H9 (cell line): ENCODE data around the gene KIT. TPM values are rescaled to one million over a fixed set of nuclear protein-coding genes. Genes with fewer than 3 reads are reported as not detected.

Experiments
- DNase-seq: peaks from one replicate; pipeline ENCODE4 v3.0.0-alpha.2; 2017
- H2AFZ ChIP-seq: one replicate; pipeline ENCODE4 v1.6.1; 2013; ENCODE audit warnings: mild to moderate bottlenecking, low read length, control low read depth, moderate library complexity
- H2AK5ac ChIP-seq: 2 replicates; pipeline ENCODE4 v1.6.1; 2013; ENCODE audit warnings: low read length, control low read depth, mixed read lengths; ENCODE audit not compliant: insufficient read length
- H2BK120ac ChIP-seq: one replicate; pipeline ENCODE4 v1.6.1; 2013; ENCODE audit warnings: low read depth, mild to moderate bottlenecking, low read length, control low read depth, inconsistent platforms; ENCODE audit not compliant: poor library complexity, severe bottlenecking
- H2BK12ac ChIP-seq: 2 replicates; pipeline ENCODE4 v1.6.1; 2013; ENCODE audit warnings: low read length, control low read depth, mixed read lengths, low read depth; ENCODE audit not compliant: insufficient read length
- H2BK15ac ChIP-seq: 2 replicates; pipeline ENCODE4 v1.6.1; 2013; ENCODE audit warnings: low read depth, low read length, control low read depth
- H2BK20ac ChIP-seq: one replicate; pipeline ENCODE4 v1.6.1; 2013; ENCODE audit warnings: low read depth, mild to moderate bottlenecking, low read length, control low read depth, inconsistent platforms; ENCODE audit not compliant: poor library complexity, severe bottlenecking
- H2BK5ac ChIP-seq: 2 replicates; pipeline ENCODE4 v1.6.1; 2013; ENCODE audit warnings: low read length, control low read depth, mixed read lengths; ENCODE audit not compliant: insufficient read length
- H3K14ac ChIP-seq: 2 replicates; pipeline ENCODE4 v1.6.1; 2013; ENCODE audit warnings: low read length, control low read depth; ENCODE audit not compliant: insufficient read depth
- H3K18ac ChIP-seq: 2 replicates; pipeline ENCODE4 v1.6.1; 2013; ENCODE audit warnings: low read depth, mild to moderate bottlenecking, mixed read lengths, low read length, control low read depth; ENCODE audit not compliant: insufficient read length
- H3K23ac ChIP-seq: 2 replicates; pipeline ENCODE4 v1.6.1; 2013; ENCODE audit warnings: low read length, control low read depth, mixed read lengths, low read depth; ENCODE audit not compliant: insufficient read length
- H3K23me2 ChIP-seq: 2 replicates; pipeline ENCODE4 v1.6.1; 2013; ENCODE audit warnings: low read depth, mild to moderate bottlenecking, mixed read lengths, low read length, control low read depth; ENCODE audit not compliant: insufficient read length, poor library complexity, severe bottlenecking
- H3K27ac ChIP-seq: 2 replicates; pipeline ENCODE4 v1.5.1; 2013; ENCODE audit warnings: low read length, control low read depth, mixed read lengths, low read depth; ENCODE audit not compliant: insufficient read length
- H3K27me3 ChIP-seq: 2 replicates; pipeline ENCODE4 v1.6.1; 2013; ENCODE audit warnings: low read length, control low read depth, inconsistent platforms; ENCODE audit not compliant: insufficient read depth
- H3K4ac ChIP-seq: 2 replicates; pipeline ENCODE4 v1.6.1; 2013; ENCODE audit warnings: low read depth, mild to moderate bottlenecking, control low read depth, inconsistent platforms, low read length, moderate library complexity
- H3K4me1 ChIP-seq: 2 replicates; pipeline ENCODE4 v1.6.1; 2013; ENCODE audit warnings: low read length, control low read depth, inconsistent platforms; ENCODE audit not compliant: insufficient read depth
- H3K4me2 ChIP-seq: 2 replicates; pipeline ENCODE4 v1.6.1; 2013; ENCODE audit warnings: low read length, control low read depth, mixed read lengths; ENCODE audit not compliant: insufficient read length, insufficient read depth
- H3K56ac ChIP-seq: 2 replicates; pipeline ENCODE4 v1.6.1; 2013; ENCODE audit warnings: low read depth, mild to moderate bottlenecking, mixed read lengths, low read length, control low read depth; ENCODE audit not compliant: insufficient read length
- H3K79me1 ChIP-seq: 2 replicates; pipeline ENCODE4 v1.6.1; 2013; ENCODE audit warnings: low read depth, mild to moderate bottlenecking, moderate library complexity, low read length, control low read depth, inconsistent platforms; ENCODE audit not compliant: insufficient read depth, poor library complexity, severe bottlenecking
- H3K79me2 ChIP-seq: 2 replicates; pipeline ENCODE4 v1.6.1; 2013; ENCODE audit warnings: low read length, control low read depth, inconsistent platforms; ENCODE audit not compliant: insufficient read depth
- H3K9ac ChIP-seq: 2 replicates; pipeline ENCODE4 v1.6.1; 2013; ENCODE audit warnings: low read length, control low read depth, mixed read lengths; ENCODE audit not compliant: insufficient read length; ENCODE audit errors: extremely low read depth
- H3K9me3 ChIP-seq: one replicate; pipeline ENCODE4 v1.6.1; 2013; ENCODE audit warnings: low read depth, low read length, inconsistent platforms; ENCODE audit not compliant: control insufficient read depth
- H3T11ph ChIP-seq: one replicate; pipeline ENCODE4 v1.6.1; 2013; ENCODE audit warnings: mild to moderate bottlenecking, low read length, control low read depth, inconsistent platforms
- H4K20me1 ChIP-seq: one replicate; pipeline ENCODE4 v1.6.1; 2013; ENCODE audit not compliant: control insufficient read depth, insufficient read length, insufficient read depth
- H4K5ac ChIP-seq: 2 replicates; pipeline ENCODE4 v1.6.1; 2013; ENCODE audit warnings: low read depth, mild to moderate bottlenecking, mixed read lengths, low read length, control low read depth; ENCODE audit not compliant: insufficient read length
- H4K8ac ChIP-seq: replicated peaks from 2 replicates; pipeline ENCODE4 v1.6.1; 2013; ENCODE audit warnings: low read length, control low read depth, mixed read lengths, low read depth; ENCODE audit not compliant: insufficient read length
- H4K91ac ChIP-seq: 2 replicates; pipeline ENCODE4 v1.6.1; 2013; ENCODE audit warnings: low read depth, mild to moderate bottlenecking, moderate library complexity, mixed read lengths, low read length, control low read depth; ENCODE audit not compliant: insufficient read length
- H3K27ac Mint-ChIP-seq, 3 experiments: 2 replicates in 2 of 3; 3 replicates in 1 of 3; pipeline ENCODE4 v1.8.0; 2020 to 2021; ENCODE audit warnings: mixed read lengths in 3 of 3, mild to moderate bottlenecking in 1 of 3, moderate library complexity in 1 of 3
- H3K27me3 Mint-ChIP-seq: 2 replicates; pipeline ENCODE4 v1.8.0; 2021; ENCODE audit warnings: low read depth, mild to moderate bottlenecking, moderate library complexity, mixed read lengths
- H3K36me3 Mint-ChIP-seq, 3 experiments: 2 replicates in 2 of 3; 3 replicates in 1 of 3; pipeline ENCODE4 v1.8.0; 2020 to 2021; ENCODE audit warnings: low read depth in 3 of 3, mixed read lengths in 3 of 3; ENCODE audit not compliant: insufficient read depth in 1 of 3
- H3K4me1 Mint-ChIP-seq, 2 experiments: 2 replicates each; pipeline ENCODE4 v1.8.0; 2020; ENCODE audit warnings: mixed read lengths in 2 of 2
- H3K4me3 Mint-ChIP-seq, 2 experiments: 2 replicates in 1 of 2; 3 replicates in 1 of 2; pipeline ENCODE4 v1.8.0; 2020 to 2021; ENCODE audit warnings: mild to moderate bottlenecking in 2 of 2, mixed read lengths in 2 of 2, moderate library complexity in 1 of 2
- H3K9me3 Mint-ChIP-seq, 2 experiments: 2 replicates in 1 of 2; 3 replicates in 1 of 2; pipeline ENCODE4 v1.8.0; 2020; ENCODE audit warnings: mild to moderate bottlenecking in 2 of 2, mixed read lengths in 2 of 2, moderate library complexity in 1 of 2
- CTCF ChIP-seq: fragments of 200-600 bp; sonication (generic); conservative IDR thresholded peaks from 3 replicates; pipeline ENCODE4 v1.8.0; 2021; ENCODE audit warnings: antibody characterized with exemption, mild to moderate bottlenecking
- WGBS: extraction: QIAGEN DNeasy Blood & Tissue Kit; methylation state at CpG from one replicate; pipeline ENCODE4 v1.1.7; 2013; ENCODE audit warnings: missing lambda C conversion rate, low lambda C conversion rate, mixed read lengths; ENCODE audit not compliant: insufficient read length; ENCODE audit errors: extremely low coverage; 5-methylcytosine and 5-hydroxymethylcytosine counted together
- long read RNA-seq: library from polyadenylated mRNA; unstranded; transcript quantifications from one replicate; pipeline ENCODE4 v2.0.0, GENCODE V29; 2020
- total RNA-seq: library from RNA; stranded (reverse); gene quantifications from 2 replicates; pipeline ENCODE4 v1.2.1, GENCODE V29; 2021

Gene KIT
- total RNA-seq, result 6.7 and 6.9 TPM in 2 replicates
- long read RNA-seq, full-length matches to known transcripts, result 6 of 9 reads
- long read RNA-seq, partial matches to known transcripts, result 0 of 9 reads
- long read RNA-seq, other reads (novel, unspliced or antisense), result 3 of 9 reads

GRCh38 chr4:54657551-54658251 is at the start of gene KIT:
Gene KIT (plus strand): TSS chr4:54657957. CDS start chr4:54658015, 58 bp downstream.
- peaks cover 87% of the 10 kb centered on the region for H3K27me3 Mint-ChIP-seq
- no peaks in the 10 kb centered on the region for H3K79me2 ChIP-seq
- peaks cover 21% of the 10 kb centered on the region for H3K23me2 ChIP-seq
- H2BK15ac ChIP-seq, result no peak within 1 kb of the TSS
- H3K9me3 ChIP-seq, result no peaks in the 10 kb centered on the region
- H2BK20ac ChIP-seq, result no peak within 1 kb of the TSS
- H4K8ac ChIP-seq, result no peak within 1 kb of the TSS
- H3T11ph ChIP-seq, result no peak within 1 kb of the TSS
- peak within 1 kb of the TSS; percentile 58 for H3K9ac ChIP-seq
- H3K27ac ChIP-seq, result no peak within 1 kb of the TSS
- H4K20me1 ChIP-seq, result no peaks in the 10 kb centered on the region
- H4K5ac ChIP-seq, result no peak within 1 kb of the TSS
- no peak within 1 kb of the TSS for H4K91ac ChIP-seq
- no peak within 1 kb of the TSS for H3K23ac ChIP-seq
- no peaks in the 10 kb centered on the region for H3K79me1 ChIP-seq
- H2AFZ ChIP-seq, result no peak within 1 kb of the TSS
- peaks cover 4% of the 10 kb centered on the region; the same call in 1 of the 2 replicates for H3K4me1 ChIP-seq
- H2BK5ac ChIP-seq, result no peak within 1 kb of the TSS
- H3K18ac ChIP-seq, result peak within 1 kb of the TSS; percentile 80
- DNase-seq, result peak; percentile 92
- H3K4ac ChIP-seq, result no peak within 1 kb of the TSS
- H2AK5ac ChIP-seq, result no peak within 1 kb of the TSS
- TF ChIP-seq CTCF, result no peak
- peak within 1 kb of the TSS; percentile 61 for H3K4me2 ChIP-seq
- no peak within 1 kb of the TSS for H2BK12ac ChIP-seq
- H3K4me3 Mint-ChIP-seq, result peak within 1 kb of the TSS; percentile 72 to 91
- peaks cover 19 to 32% of the 10 kb centered on the region in 2 experiments for H3K4me1 Mint-ChIP-seq
- H3K27me3 ChIP-seq, result peaks cover 12% of the 10 kb centered on the region; the same call in 1 of the 2 replicates
- WGBS, result no CpG with 5 or more reads among the region's 72 CpGs
- H3K56ac ChIP-seq, result no peak within 1 kb of the TSS
- peak within 1 kb of the TSS; percentile 76 for H3K14ac ChIP-seq
- peak within 1 kb of the TSS in 1 of 3 experiments; percentile 68; a peak in 1 of 7 replicates for H3K27ac Mint-ChIP-seq
- no peak within 1 kb of the TSS for H2BK120ac ChIP-seq
- no peaks in the 10 kb centered on the region; a peak in 1 of 7 replicates for H3K36me3 Mint-ChIP-seq
- no peaks in the 10 kb centered on the region; a peak in 2 of 5 replicates for H3K9me3 Mint-ChIP-seq
